Activated CD8-positive, alpha-beta memory T cell treated with anti-CD3 and anti-CD28 coated beads, Interleukin-2, amount 50 U/mL, for 4 hours (primary cell): ENCODE measurements around the gene MICAL3.
A peak's percentile ranks its signal among the peaks of the same experiment; 100 is the strongest.
"Not testable (repeated sequence)": the region's sequence is repeated elsewhere in the genome, so short reads cannot be mapped to it uniquely, and the experiment has no call there.

Source experiments
- DNase-seq: peaks from one replicate; pipeline ENCODE4 v3.0.0-alpha.2; 2020

Gene MICAL3

GRCh38 chr22:18024276-18024939, at the start of gene MICAL3:
TSS of gene MICAL3 (minus strand) at chr22:18024561. CDS start at chr22:17906812, 117,749 bp downstream.
- peak; percentile 66 for DNase-seq

DNA sequence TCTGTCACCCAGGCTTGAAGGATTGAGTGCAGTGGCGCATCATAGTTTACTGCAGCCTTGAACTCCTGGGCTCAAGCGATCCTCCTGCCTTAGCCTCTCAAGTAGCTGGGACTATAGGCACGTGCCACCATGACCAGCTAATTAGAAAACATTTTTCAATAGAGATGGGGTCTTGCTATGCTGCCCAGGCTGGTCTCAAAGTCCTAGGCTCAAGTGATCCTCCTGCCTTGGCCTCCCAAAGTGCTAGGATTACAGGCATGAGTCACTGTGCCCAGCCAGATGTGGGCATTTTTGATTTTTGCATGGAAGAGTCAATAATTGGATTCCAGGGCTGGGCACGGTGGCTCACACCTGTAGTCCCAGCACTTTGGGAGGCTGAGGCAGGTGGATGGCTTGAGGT, 49.6 kb upstream of the MICAL3 start:
- DNase-seq = not testable (repeated sequence)

DNA sequence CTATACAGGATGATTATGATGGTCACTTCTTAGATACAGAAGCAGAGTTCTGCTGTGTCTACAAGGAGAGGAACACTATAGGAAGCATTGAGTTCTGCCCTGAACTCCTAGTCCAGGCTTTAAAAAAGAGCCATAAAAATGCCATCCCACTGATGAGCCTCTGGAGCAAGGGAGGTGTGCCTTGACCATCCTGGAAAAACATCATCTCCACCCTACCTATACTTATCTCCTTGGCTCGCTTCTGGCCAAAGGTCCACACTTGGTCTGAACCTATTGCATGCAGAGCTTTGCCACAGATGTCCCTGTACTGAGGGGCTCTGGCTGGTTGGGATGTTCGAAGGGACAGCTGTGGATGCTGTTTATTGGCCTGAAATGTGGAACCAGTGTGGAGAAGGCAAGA, 49.1 kb upstream of the MICAL3 start:
- no peak for DNase-seq

DNA sequence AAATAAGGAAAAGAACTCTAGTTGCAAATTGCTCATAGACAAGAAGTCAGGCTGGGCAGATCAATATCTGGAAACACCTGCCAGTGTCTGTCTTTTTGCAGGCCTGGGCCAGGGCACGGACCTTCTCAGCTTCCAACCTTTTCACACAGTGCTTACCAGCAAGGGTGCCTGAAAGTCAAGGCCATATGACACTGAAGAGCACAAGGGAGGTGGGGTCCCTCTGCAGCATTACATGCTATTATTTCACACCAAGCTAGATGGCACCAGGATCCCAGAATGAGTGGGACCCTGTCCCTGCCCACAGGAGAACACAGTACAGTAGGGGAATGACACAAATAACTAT, 47.6 kb upstream of the MICAL3 start:
- no peak for DNase-seq

GRCh38 chr22:18071307-18071967, 47.1 kb upstream of the MICAL3 start:
- DNase-seq = not testable (repeated sequence)

DNA sequence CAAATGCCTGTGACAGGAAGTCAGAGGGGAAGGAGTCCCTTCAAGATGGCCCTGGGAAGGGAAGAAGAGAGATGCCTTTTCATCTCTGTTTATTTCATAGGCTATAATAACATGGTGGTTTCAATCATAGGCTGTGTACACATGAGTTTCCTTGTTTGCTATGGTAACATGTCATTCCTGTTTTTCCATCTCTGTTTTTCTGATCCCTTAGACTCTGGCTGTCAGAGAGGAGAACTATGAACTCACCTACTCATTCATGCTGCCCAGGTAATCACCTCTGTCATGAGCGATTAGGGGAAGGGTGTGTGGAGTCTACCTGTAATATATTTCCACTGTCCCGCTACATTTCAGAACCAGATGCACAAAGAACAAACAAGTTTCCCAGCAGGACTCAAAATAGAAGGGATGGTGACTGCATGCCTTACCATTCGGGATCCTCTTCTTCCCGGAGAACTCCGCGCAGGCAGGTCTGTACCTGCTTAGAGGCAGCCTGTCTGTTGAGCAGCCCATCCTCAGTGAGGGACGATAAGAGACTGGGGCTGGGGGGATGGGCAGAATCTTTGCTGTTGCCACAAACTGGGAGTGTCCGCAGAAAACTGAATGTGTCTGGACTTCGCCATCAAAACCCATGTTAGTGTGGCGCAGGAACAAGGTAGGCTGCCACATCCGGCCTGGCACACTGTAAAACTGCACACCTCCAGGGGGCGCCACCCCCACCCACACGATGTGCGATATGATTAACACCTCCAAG, 46.4 kb upstream of the MICAL3 start:
- DNase-seq = no peak

- no peak for DNase-seq
Measured at GRCh38 chr22:18070041-18070440, 45.7 kb upstream of the MICAL3 start.

DNA sequence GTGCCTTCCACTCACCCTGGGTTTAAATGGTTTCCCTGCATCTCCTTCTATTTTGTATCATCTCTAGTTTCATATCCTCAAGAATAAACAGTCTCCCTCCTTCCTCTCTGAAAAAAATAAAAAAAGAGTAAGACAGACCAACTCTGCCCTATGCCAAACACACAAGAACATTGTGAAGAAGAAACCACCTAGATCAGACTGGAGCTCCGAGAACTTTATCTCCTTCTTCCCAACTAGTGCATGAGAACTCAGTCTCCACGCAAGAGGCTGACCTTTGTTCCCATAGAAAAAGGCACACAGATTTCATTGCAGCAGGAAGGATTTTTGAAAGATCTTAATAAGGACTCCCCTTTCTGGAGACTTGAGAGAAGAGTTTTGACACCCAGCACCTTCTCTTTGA, 44.7 kb upstream of the MICAL3 start:
- no peak for DNase-seq

DNA sequence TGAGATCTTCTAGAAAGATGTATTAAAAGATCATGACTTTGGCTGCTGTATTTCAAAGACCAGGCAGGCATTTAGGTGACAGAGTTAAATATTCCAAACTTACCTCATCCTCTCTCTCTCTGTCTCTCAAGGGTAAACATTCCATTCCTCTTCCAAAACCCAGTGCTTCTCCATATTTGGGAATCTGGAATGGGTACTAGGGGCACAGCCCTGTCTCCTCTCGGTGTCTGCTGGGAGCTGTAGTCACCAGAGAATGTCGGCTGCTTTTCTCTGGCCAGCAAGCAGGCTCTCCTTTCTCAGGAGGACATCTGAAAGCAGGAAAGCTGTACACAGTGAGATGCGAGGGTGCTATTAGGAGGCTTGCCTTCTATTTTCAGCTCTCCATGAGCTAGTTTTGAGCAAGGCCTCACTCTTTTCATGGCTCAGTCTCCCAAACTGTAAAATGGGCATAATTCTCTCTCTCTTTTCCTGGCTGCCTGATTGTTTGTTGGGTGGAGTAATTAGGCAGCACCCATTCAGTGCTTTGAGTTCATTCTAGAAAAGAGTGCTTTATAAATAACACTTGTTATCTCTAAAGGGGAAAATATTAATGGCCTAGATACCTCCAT, 44.1 kb upstream of the MICAL3 start:
- DNase-seq = no peak

DNA sequence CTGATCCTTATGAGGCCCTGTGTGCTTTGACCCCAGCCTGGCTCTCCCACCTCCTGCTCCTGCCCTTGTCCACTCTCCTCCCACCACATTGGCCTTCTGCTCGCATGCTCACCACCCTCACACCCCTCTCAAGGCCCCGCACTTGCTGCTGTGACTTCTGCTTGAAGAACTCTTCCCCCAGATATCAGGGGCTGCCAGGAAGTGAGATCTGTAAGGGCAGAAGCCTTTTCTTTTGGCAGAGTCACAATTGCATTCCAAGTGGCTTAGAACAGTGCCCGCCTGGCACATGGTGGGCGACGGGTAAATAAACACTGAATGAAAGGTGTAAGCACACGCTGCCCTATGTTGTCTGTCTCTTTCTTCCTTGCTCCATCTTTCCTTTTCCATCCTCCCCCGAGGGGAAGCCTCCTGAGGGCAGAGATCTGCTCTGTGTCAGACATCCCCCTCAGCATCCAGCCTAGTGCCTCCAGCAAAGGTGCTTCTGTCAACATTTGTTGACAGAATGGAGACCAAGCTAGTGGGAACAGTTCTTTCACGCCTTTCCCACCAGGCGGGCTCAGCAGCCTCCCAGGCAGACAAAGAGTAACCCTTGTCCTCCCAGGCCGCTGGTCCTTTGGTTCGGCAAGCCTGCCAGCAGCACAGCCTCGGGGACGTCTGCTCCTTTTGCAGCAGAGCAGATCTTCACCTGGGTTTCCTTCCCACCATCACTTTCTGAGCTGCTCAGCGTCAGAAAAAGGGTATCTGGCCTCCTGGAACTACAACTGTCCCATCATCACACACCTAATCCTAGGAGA, 43.4 kb upstream of the MICAL3 start:
- DNase-seq = no peak

DNA sequence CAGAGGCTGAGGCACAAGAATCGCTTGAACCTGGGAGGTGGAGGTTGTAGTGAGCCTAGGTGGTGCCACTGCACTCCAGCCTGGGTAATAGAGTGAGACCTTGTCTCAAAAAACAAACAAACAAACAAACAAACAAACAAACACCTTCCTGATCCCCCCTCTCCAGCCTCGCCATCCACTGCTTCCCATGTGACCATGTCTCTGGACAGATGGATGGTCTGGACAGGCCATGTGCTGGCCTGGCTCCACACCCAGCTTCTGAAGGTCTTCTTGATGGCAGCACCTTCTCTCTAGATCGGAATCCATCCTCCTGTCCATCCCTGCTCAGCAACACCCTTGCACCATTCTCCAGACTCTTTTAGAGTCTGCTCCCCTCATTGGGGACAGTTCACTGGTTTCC, 42.8 kb upstream of the MICAL3 start:
- DNase-seq = no peak

- DNase-seq = no peak
Measured at GRCh38 chr22:18066181-18066859, 42.0 kb upstream of the MICAL3 start.

- DNase-seq = no peak
Measured at GRCh38 chr22:18065256-18065655, 40.9 kb upstream of the MICAL3 start.

- no peak for DNase-seq
Measured at GRCh38 chr22:18064636-18065035, 40.3 kb upstream of the MICAL3 start.

DNA sequence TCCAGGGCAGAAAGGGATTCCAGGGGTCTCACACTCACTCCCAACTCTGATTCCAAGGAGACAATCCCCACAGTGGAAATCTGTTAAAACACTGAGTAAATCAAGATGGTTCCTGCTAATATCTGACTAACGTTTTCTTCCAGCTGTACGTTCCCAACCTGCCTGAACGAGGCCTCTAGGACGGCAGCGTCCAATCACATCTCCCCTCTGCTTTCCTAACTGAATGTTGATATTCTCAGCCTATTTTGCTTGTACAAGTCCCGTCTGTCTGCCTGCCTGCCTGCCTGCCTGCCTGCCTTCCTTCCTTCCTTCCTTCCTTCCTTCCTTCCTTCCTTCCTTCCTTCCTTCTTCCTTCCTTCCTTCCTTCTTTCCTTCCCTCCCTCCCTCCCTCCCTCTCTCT, 39.4 kb upstream of the MICAL3 start:
- DNase-seq = not testable (repeated sequence)

DNA sequence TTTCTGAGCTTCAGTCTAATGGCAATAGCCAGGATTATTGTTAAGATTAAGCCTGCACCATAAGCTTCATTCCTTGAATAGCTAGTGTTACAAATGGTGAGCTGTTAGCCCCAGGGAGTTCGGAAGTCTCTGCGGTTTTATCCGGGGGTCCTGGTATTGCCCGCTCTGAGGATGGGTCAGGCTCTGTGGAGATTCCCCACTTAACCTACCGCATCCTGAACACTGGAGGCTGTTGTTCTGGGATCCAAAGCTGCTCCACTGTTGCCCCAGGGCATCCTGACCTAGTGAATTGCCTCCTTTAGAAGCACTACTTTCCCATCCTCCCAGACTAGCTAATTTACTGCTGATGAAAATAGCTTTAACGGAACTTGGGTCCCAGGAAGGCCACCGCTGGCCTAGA, 38.9 kb upstream of the MICAL3 start:
- DNase-seq = no peak

DNA sequence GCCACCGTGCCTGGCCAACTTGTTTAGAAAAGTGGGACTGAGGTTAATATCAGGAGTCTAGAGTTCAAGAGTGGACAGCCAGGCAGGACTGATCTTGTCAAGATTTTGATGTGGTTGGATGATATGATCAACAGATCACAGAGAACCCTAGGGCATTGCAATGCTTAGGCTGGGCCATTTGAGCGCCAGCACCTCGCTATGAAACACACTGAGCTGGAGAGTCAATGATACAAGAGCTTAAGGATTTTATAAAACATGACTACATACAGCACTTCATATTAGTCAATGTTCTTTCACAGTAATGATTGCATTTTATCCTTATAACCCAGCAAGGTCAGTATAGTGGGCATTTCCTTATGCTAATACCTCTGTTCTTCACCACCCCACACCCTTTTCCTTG, 38.1 kb upstream of the MICAL3 start:
- DNase-seq = no peak

DNA sequence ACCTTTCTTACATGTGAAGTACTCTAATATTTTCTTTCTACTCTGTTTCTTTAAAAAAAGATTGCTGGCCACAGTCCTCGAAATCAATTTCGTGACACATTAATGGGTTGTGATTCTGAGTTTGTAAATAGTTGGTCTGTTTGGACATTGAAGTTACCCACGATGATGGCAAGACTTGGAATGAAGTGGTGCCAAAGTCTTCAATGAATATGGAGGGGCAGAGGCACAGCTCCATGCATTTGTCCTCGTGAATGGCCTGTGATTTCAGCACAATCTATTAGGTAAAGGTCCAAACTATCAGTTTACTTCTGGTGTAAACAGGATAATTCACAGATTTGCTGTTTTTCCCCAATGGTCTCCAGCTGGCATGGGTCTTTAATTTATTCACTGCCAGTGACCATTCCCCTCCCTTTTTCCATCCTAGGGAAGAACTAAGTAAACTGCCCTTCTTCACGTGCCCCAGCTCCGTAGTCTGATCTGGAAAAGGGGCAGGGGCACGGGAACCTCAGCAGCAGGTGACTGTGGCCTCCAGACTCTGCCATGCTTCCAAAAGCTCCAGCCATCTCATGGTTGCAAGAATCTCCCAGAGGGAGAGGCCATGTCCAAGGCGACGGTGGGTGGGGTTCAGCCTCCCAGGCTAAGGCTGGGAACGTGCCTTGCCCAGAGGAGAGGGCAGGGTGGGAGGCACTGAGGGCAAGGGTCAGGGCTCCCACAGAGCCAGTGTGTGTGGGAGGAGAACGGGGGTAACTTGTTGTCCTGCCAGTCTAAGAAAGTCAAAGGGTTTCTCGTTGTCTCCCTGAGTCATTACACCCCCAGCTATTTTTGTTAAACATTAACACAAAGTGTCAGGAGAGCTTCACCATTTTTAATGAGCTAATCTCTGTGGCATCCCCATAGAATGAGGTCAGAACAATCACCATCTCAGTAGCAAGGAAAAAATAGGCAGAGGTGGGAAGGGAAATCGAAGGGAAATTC, 36.6 kb upstream of the MICAL3 start:
- DNase-seq = no peak

DNA sequence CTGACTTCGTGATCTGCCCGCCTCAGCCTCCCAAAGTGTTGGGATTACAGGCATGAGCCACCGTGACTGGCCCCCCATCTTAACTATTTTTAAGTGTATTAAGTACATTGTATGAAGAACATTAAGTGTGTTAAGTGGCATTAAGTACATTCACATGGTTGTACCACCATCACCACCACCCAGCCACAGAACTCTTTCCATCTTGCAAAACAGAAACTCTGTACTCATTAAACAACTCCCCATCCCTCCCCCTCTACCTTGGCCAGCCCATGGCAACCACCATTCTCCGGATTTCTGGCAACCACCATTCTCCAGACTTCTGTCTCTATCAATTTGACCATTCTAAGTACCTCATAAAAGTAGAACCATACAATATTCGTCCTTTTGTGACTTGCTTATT, 35.6 kb upstream of the MICAL3 start:
- DNase-seq = no peak

GRCh38 chr22:18059473-18059872, 35.1 kb upstream of the MICAL3 start:
- no peak for DNase-seq

DNA sequence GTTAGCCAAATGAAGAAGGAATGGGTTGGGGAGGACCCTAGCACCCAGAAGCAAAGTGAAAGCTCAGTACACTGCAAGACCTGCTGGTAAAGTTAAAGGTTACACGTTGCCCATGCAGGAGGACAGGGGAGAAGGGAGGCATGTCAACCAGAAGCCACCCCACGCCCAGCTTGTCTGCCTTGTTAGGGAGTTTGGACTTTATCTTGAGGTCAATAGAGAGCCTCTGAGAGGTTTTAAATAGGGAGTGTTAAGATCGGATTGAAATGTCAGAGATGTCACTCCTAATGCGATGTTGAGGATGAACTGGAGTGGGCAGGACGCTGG, 34.7 kb upstream of the MICAL3 start:
- no peak for DNase-seq
